ENCODE data around the gene HYDIN. TPM values are rescaled to one million over a fixed set of nuclear protein-coding genes. Genes with fewer than 3 reads are reported as not detected.
A peak's percentile ranks its signal among the peaks of the same experiment; 100 is the strongest.

HYDIN gene
- total RNA-seq, 2 experiments from 2014 or later = not detected

DNA sequence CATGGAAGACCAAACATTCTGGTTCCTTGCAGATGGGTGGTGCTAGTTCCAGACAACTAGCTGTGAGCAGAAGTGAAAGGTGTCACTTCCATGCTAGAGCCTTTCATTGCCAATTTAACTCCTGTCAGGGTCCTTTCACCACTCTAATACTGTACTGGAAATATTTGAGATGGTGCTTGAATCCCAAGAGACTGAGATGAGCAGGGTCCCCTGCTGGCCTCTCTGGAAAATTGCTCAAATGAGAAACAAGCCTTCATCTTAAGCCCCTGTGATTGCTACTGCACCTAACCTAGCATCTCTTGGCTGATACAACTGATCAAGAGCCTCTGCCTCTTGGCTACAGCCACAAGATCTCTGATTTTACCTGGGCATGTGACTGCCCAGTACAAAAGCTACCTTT, 422.2 kb downstream of the HYDIN start:
- TF ChIP-seq CTCF (conservative IDR thresholded peaks at IDR 0.05; ENCODE audit: low read length) (peak; percentile 52), EZH2phosphoT487 (IDR thresholded peaks at IDR 0.05; ENCODE audit: borderline replicate concordance, low read depth, low read length) (no peak)
- DNase-seq (ENCODE audit: low spot score) = no peak
- Histone ChIP-seq H3K79me2 (ENCODE audit: insufficient read depth, low read depth, low read length) (no peaks in the 10 kb centered on the region), H3K9me2 (ENCODE audit: insufficient read depth, low read length) (no peaks in the 10 kb centered on the region), H3K9me3 (ENCODE audit: low read length) (no peaks in the 10 kb centered on the region), H3K4me3 (ENCODE audit: low read depth, low read length, poor library complexity, severe bottlenecking) (no peak overlapping the region), H3K36me3 (ENCODE audit: insufficient read depth, low read length) (no peaks in the 10 kb centered on the region), H4K20me1 (ENCODE audit: insufficient read depth, low read length) (no peaks in the 10 kb centered on the region), H3K27ac (ENCODE audit: low read depth, low read length, poor library complexity, severe bottlenecking) (no peak overlapping the region), H3K4me2 (ENCODE audit: low read length) (no peak overlapping the region), H2AFZ (ENCODE audit: low read length) (no peak overlapping the region), H3K4me1 (ENCODE audit: insufficient read depth, low read length, poor library complexity, severe bottlenecking) (no peaks in the 10 kb centered on the region)
- ChIA-PET CTCF (ENCODE audit: unreplicated experiment) (no interaction called here), POLR2A (no interaction called here)
- no TSS peak for BruUV-seq (replicated peaks)
- intact Hi-C loops (cut with micrococcal nuclease; ENCODE audit: unreplicated experiment) = no loop called here

DNA sequence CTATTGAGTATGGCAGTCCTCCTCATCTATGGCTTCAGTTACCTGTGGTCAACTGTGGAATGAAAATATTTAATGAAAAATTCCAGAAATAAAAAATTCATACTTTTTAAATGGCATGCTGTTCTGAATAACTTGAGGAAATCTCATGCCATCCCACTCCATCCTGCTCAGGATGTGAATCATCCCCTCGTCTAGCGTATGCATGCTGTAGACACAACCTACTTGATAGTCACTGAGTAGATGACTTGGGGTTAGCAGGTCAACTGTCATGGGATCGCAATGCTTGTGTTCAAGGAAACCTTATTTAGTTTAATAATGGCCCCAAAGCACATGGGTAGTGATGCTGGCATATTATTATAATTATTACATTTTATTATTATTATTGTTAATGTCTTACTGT, 424.7 kb downstream of the HYDIN start:
- ChIA-PET CTCF (ENCODE audit: unreplicated experiment) (no interaction called here), POLR2A (no interaction called here)
- Histone ChIP-seq H3K4me1 (ENCODE audit: insufficient read depth, low read length, poor library complexity, severe bottlenecking) (peaks cover 5% of the 10 kb centered on the region), H3K4me3 (ENCODE audit: low read depth, low read length, poor library complexity, severe bottlenecking) (no peak overlapping the region), H3K36me3 (ENCODE audit: insufficient read depth, low read length) (no peaks in the 10 kb centered on the region), H3K4me2 (ENCODE audit: low read length) (no peak overlapping the region), H3K9me2 (ENCODE audit: insufficient read depth, low read length) (no peaks in the 10 kb centered on the region), H4K20me1 (ENCODE audit: insufficient read depth, low read length) (no peaks in the 10 kb centered on the region), H3K27ac (ENCODE audit: low read depth, low read length, poor library complexity, severe bottlenecking) (no peak overlapping the region), H2AFZ (ENCODE audit: low read length) (no peak overlapping the region), H3K9me3 (ENCODE audit: low read length) (no peaks in the 10 kb centered on the region), H3K79me2 (ENCODE audit: insufficient read depth, low read depth, low read length) (no peaks in the 10 kb centered on the region)
- DNase-seq (ENCODE audit: low spot score) = no peak
- no TSS peak for BruUV-seq (replicated peaks)
- intact Hi-C loops (cut with micrococcal nuclease; ENCODE audit: unreplicated experiment) = no loop called here
- TF ChIP-seq CTCF (conservative IDR thresholded peaks at IDR 0.05; ENCODE audit: low read length) (no peak), EZH2phosphoT487 (IDR thresholded peaks at IDR 0.05; ENCODE audit: borderline replicate concordance, low read depth, low read length) (no peak)

- POLR2A ChIA-PET = no interaction called here
- Histone ChIP-seq H3K4me3 (ENCODE audit: low read depth, low read length, poor library complexity, severe bottlenecking) (no peak overlapping the region), H4K20me1 (ENCODE audit: insufficient read depth, low read length) (no peaks in the 10 kb centered on the region), H2AFZ (ENCODE audit: low read length) (no peak overlapping the region), H3K79me2 (ENCODE audit: insufficient read depth, low read depth, low read length) (peaks cover 2% of the 10 kb centered on the region), H3K36me3 (ENCODE audit: insufficient read depth, low read length) (no peaks in the 10 kb centered on the region), H3K9me3 (ENCODE audit: low read length) (no peaks in the 10 kb centered on the region), H3K4me2 (ENCODE audit: low read length) (no peak overlapping the region), H3K27ac (ENCODE audit: low read depth, low read length, poor library complexity, severe bottlenecking) (no peak overlapping the region), H3K4me1 (ENCODE audit: insufficient read depth, low read length, poor library complexity, severe bottlenecking) (peaks cover 6% of the 10 kb centered on the region), H3K9me2 (ENCODE audit: insufficient read depth, low read length) (no peaks in the 10 kb centered on the region)
- CTCF ChIA-PET (ENCODE audit: unreplicated experiment) = no interaction called here
- intact Hi-C loops (cut with micrococcal nuclease; ENCODE audit: unreplicated experiment) = no loop called here
- TF ChIP-seq EZH2phosphoT487 (IDR thresholded peaks at IDR 0.05; ENCODE audit: borderline replicate concordance, low read depth, low read length) (no peak), CTCF (conservative IDR thresholded peaks at IDR 0.05; ENCODE audit: low read length) (no peak)
- DNase-seq (ENCODE audit: low spot score) = no peak
- BruUV-seq (replicated peaks) = no TSS peak
Observed at GRCh38 chr16:70805380-70805779, 425.1 kb downstream of the HYDIN start.
